IMR-90 (cell line): Measurements from ENCODE around the gene ZNF19. TPM values are rescaled to one million over a fixed set of nuclear protein-coding genes. Genes with fewer than 3 reads are reported as not detected.

Source experiments
- ATAC-seq: fragments of 200-7000 bp; cut with Tn5 transposase; 2 replicates; pipeline ENCODE4 v1.9.1; 2020; ENCODE audit warnings: low read depth, mild to moderate bottlenecking, moderate library complexity
- BruUV-seq: library from RNA; stranded (reverse); fragments of 400-500 nt; replicated peaks from 2 replicates; lab custom pipeline; 2021; lab: Mats Ljungman, UMichigan
- CTCF ChIA-PET: fragments of 300-600 bp; formaldehyde crosslinking; extraction: SDS; loops from one replicate; lab custom pipeline; 2021; ENCODE audit warnings: antibody characterized with exemption; lab: Yijun Ruan, JAX
- POLR2A ChIA-PET: fragments of 300-600 bp; sonication (Branson Sonifier 250); formaldehyde crosslinking; loops from one replicate; lab custom pipeline; 2022; ENCODE audit warnings: antibody characterized with exemption; ENCODE audit not compliant: unreplicated experiment; lab: Charles Lee
- DNase-seq: peaks from one replicate; pipeline ENCODE4 v3.0.0; 2013
- H2AFZ ChIP-seq: replicated peaks from 2 replicates; pipeline ENCODE3; 2013; ENCODE audit warnings: low read length, mild to moderate bottlenecking; ENCODE audit not compliant: poor library complexity
- H2AK5ac ChIP-seq: 2 replicates; pipeline ENCODE4 v1.6.1; 2013; ENCODE audit warnings: low read depth, low read length, inconsistent platforms
- H2AK9ac ChIP-seq: replicated peaks from 2 replicates; pipeline ENCODE3; 2013; ENCODE audit warnings: mild to moderate bottlenecking, low read depth, low read length, moderate library complexity; ENCODE audit not compliant: poor library complexity
- H2BK120ac ChIP-seq: 2 replicates; pipeline ENCODE4 v1.6.1; 2013; ENCODE audit warnings: low read depth, low read length, inconsistent platforms
- H2BK15ac ChIP-seq: 3 replicates; pipeline ENCODE4 v1.6.1; 2013; ENCODE audit warnings: low read depth, low read length, inconsistent platforms
- H2BK20ac ChIP-seq: 2 replicates; pipeline ENCODE4 v1.6.1; 2013; ENCODE audit warnings: low read depth, mild to moderate bottlenecking, inconsistent platforms, low read length, moderate library complexity
- H2BK5ac ChIP-seq: 2 replicates; pipeline ENCODE4 v1.6.1; 2013; ENCODE audit warnings: mild to moderate bottlenecking, low read depth, low read length, inconsistent platforms; ENCODE audit not compliant: poor library complexity, severe bottlenecking
- H3K14ac ChIP-seq: replicated peaks from 2 replicates; pipeline ENCODE4 v1.6.1; 2013; ENCODE audit warnings: low read depth, low read length, inconsistent platforms
- H3K18ac ChIP-seq: 2 replicates; pipeline ENCODE4 v1.6.1; 2013; ENCODE audit warnings: low read depth, low read length, control low read depth
- H3K23ac ChIP-seq: 2 replicates; pipeline ENCODE4 v1.6.1; 2013; ENCODE audit warnings: low read depth, low read length, inconsistent platforms
- H3K27ac ChIP-seq: 2 replicates; pipeline ENCODE4 v1.5.1; 2013; ENCODE audit warnings: mild to moderate bottlenecking, control low read depth, low read length; ENCODE audit not compliant: insufficient read depth
- H3K27me3 ChIP-seq: 2 replicates; pipeline ENCODE4 v1.6.1; 2013; ENCODE audit warnings: low read length; ENCODE audit not compliant: control insufficient read depth, insufficient read depth
- H3K36me3 ChIP-seq: 2 replicates; pipeline ENCODE4 v1.6.1; 2013; ENCODE audit warnings: low read length, mixed read lengths; ENCODE audit not compliant: control insufficient read depth, insufficient read depth
- H3K4ac ChIP-seq: 2 replicates; pipeline ENCODE4 v1.6.1; 2013; ENCODE audit warnings: low read depth, low read length, inconsistent platforms
- H3K4me1 ChIP-seq: 2 replicates; pipeline ENCODE4 v1.6.1; 2013; ENCODE audit warnings: low read length, mixed read lengths; ENCODE audit not compliant: control insufficient read depth, insufficient read depth
- H3K4me2 ChIP-seq: 2 replicates; pipeline ENCODE4 v1.6.1; 2013; ENCODE audit warnings: low read depth, mild to moderate bottlenecking, control low read depth, low read length, moderate library complexity
- H3K4me3 ChIP-seq: 2 replicates; pipeline ENCODE4 v1.5.1; 2013; ENCODE audit warnings: low read depth, mild to moderate bottlenecking, control low read depth, low read length, moderate library complexity; ENCODE audit not compliant: insufficient read depth
- H3K56ac ChIP-seq: 2 replicates; pipeline ENCODE4 v1.6.1; 2013; ENCODE audit warnings: low read length, inconsistent platforms; ENCODE audit not compliant: insufficient read depth; ENCODE audit errors: extremely low read depth
- H3K79me1 ChIP-seq, 2 experiments: 2 replicates each; pipeline ENCODE4 v1.6.1; 2013; ENCODE audit warnings: low read length in 2 of 2, inconsistent platforms in 1 of 2, low read depth in 1 of 2
- H3K9ac ChIP-seq: 2 replicates; pipeline ENCODE4 v1.6.1; 2013; ENCODE audit warnings: low read depth, low read length, control low read depth
- H3K9me1 ChIP-seq: 2 replicates; pipeline ENCODE4 v1.6.1; 2013; ENCODE audit warnings: low read length, inconsistent platforms; ENCODE audit not compliant: insufficient read depth
- H3K9me3 ChIP-seq: 2 replicates; pipeline ENCODE4 v1.6.1; 2013; ENCODE audit warnings: low read length; ENCODE audit not compliant: control insufficient read depth, insufficient read depth
- H4K20me1 ChIP-seq: 2 replicates; pipeline ENCODE4 v1.6.1; 2013; ENCODE audit warnings: low read length, inconsistent platforms; ENCODE audit not compliant: insufficient read depth
- H4K5ac ChIP-seq: 2 replicates; pipeline ENCODE4 v1.6.1; 2013; ENCODE audit warnings: mild to moderate bottlenecking, low read depth, low read length, control low read depth
- H4K8ac ChIP-seq, 2 experiments: 2 replicates each; pipeline ENCODE4 v1.6.1; 2013; ENCODE audit warnings: low read depth in 2 of 2, low read length in 2 of 2, control low read depth in 1 of 2, inconsistent platforms in 1 of 2
- H4K91ac ChIP-seq: 2 replicates; pipeline ENCODE4 v1.6.1; 2013; ENCODE audit warnings: low read depth, low read length, inconsistent platforms; ENCODE audit not compliant: insufficient read depth
- BHLHE40 ChIP-seq: fragments of 150-350 bp; IDR thresholded peaks from 2 replicates; pipeline ENCODE4 v1.6.1; 2016; ENCODE audit warnings: mild to moderate bottlenecking, low read depth, low read length
- FOS ChIP-seq: fragments of 150-350 bp; IDR thresholded peaks from 2 replicates; pipeline ENCODE4 v1.6.1; 2016; ENCODE audit warnings: low read depth, low read length
- MAFK ChIP-seq: IDR thresholded peaks from 2 replicates; pipeline ENCODE4 v1.6.1; 2012; ENCODE audit warnings: low read depth, low read length, improper control_type of control experiment
- MAZ ChIP-seq: IDR thresholded peaks from 2 replicates; pipeline ENCODE4 v1.6.1; 2012; ENCODE audit warnings: low read depth, mild to moderate bottlenecking, low read length, improper control_type of control experiment, moderate library complexity, borderline replicate concordance
- NFE2L2 ChIP-seq: fragments of 150-350 bp; IDR thresholded peaks from 2 replicates; pipeline ENCODE4 v1.6.1; 2016; ENCODE audit warnings: low read depth, mild to moderate bottlenecking, low read length
- POLR2A ChIP-seq: IDR thresholded peaks from 2 replicates; pipeline ENCODE4 v1.6.1; 2012; ENCODE audit warnings: mild to moderate bottlenecking, low read depth, low read length
- RAD21 ChIP-seq: IDR thresholded peaks from 2 replicates; pipeline ENCODE4 v1.6.1; 2012; ENCODE audit warnings: low read length, improper control_type of control experiment
- RCOR1 ChIP-seq: IDR thresholded peaks from 2 replicates; pipeline ENCODE4 v1.6.1; 2012; ENCODE audit warnings: mild to moderate bottlenecking, low read length, improper control_type of control experiment; ENCODE audit not compliant: insufficient replicate concordance
- WGBS, 2 experiments: methylation state at CpG; one replicate each; pipeline versions ENCODE4 v1.1.5 to v1.1.7; 2013; ENCODE audit warnings: missing lambda C conversion rate in 2 of 2; ENCODE audit not compliant: insufficient read length in 1 of 2; ENCODE audit errors: extremely low coverage in 2 of 2; 5-methylcytosine and 5-hydroxymethylcytosine counted together
- dilution Hi-C: fragments of 300-500 bp; cut with HindIII; formaldehyde crosslinking; loops from one replicate; pipeline ENCODE4 v1.14.3; 2018; ENCODE audit warnings: low sequenced_read_pairs; ENCODE audit not compliant: unreplicated experiment
- in situ Hi-C: fragments of 300-500 bp; cut with MboI; formaldehyde crosslinking; loops from 3 replicates; pipeline ENCODE4 v1.14.3; 2019; ENCODE audit warnings: low sequenced_read_pairs, inconsistent platforms, mixed read lengths
- intact Hi-C: fragments of 100-400 bp; cut with micrococcal nuclease; formaldehyde crosslinking; loops from 2 replicates; pipeline ENCODE4 v1.10.0; 2022
- polyA plus RNA-seq, 3 experiments: library from polyadenylated mRNA; depleted of rRNA; stranded (reverse); fragments of >200 nt; gene quantifications; 2 replicates each; pipeline ENCODE4 v1.2.3, GENCODE V29; 2012; ENCODE audit warnings: low replicate concordance in 1 of 3
- total RNA-seq: library from RNA; depleted of rRNA; stranded (reverse); fragments of >200 nt; gene quantifications from 2 replicates; pipeline ENCODE4 v1.2.3, GENCODE V29; 2012

The ZNF19 gene
- total and polyA plus RNA-seq, 2 of the 4 experiments (the other 2 are of a cell fraction), result 0.89 to 2.9 TPM

DNA sequence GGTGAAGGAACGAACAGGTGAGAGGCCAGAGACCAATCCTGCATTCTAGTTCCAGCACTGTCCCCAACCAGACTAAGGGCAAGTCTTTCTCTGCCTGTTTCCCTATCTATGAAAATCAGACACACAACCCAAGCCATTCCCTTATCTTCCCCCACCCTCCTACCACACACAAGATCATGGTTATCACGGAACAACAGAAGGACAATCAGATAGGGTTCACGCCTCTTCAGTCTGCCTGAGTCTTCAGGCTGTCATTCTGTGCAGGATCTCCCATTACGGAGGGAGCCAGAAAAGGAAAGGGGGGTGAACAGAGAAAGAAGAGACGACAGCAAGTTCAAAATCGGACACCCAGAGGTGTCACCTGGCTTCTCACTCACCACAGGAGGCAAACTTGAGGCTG is 58.4 kb downstream of the ZNF19 start:
- POLR2A ChIA-PET, result no interaction called here
- dilution Hi-C loops, result no loop called here
- CTCF ChIA-PET, result no interaction called here

More for the DNA sequence above, 58.4 kb downstream of the ZNF19 start:
- H3K9ac ChIP-seq, result no peak overlapping the region
- H2BK15ac ChIP-seq, result no peak overlapping the region
- no peak overlapping the region for H3K18ac ChIP-seq
- no peaks in the 10 kb centered on the region for H3K9me1 ChIP-seq
- no peak overlapping the region for H2AK5ac ChIP-seq
- no peak overlapping the region for H2BK20ac ChIP-seq
- H2BK5ac ChIP-seq, result no peak overlapping the region
- no peak overlapping the region for H3K23ac ChIP-seq
- no peak overlapping the region for H2AFZ ChIP-seq
- no peak overlapping the region for H3K56ac ChIP-seq
- no peak overlapping the region for H4K8ac ChIP-seq
- WGBS, 2 experiments, result no CpG with 5 or more reads among the region's 6 CpGs
- no peak overlapping the region for H4K91ac ChIP-seq
- no peak overlapping the region for H3K14ac ChIP-seq
- H3K4me2 ChIP-seq, result no peak overlapping the region
- no peaks in the 10 kb centered on the region for H3K4me1 ChIP-seq
- H3K36me3 ChIP-seq, result no peaks in the 10 kb centered on the region
- in situ Hi-C loops (no loop called here), intact Hi-C loops (no loop called here)
- no TSS peak for BruUV-seq
- DNase-seq (no peak), ATAC-seq (no peak)
- no peak overlapping the region for H3K4ac ChIP-seq
- TF ChIP-seq RCOR1 (no peak), MAFK (no peak), NFE2L2 (no peak), RAD21 (no peak), MAZ (no peak), FOS (no peak), BHLHE40 (no peak), POLR2A (no peak)
- no peak overlapping the region for H4K5ac ChIP-seq
- H3K4me3 ChIP-seq, result no peak overlapping the region
- H2AK9ac ChIP-seq, result no peak overlapping the region
- H4K20me1 ChIP-seq, result no peaks in the 10 kb centered on the region
- H3K9me3 ChIP-seq, result no peaks in the 10 kb centered on the region
- no peak overlapping the region for H3K27ac ChIP-seq
- no peak overlapping the region for H2BK120ac ChIP-seq
- H3K79me1 ChIP-seq, result no peaks in the 10 kb centered on the region
- H3K27me3 ChIP-seq, result peaks cover 8% of the 10 kb centered on the region
